ENCODE data around the gene SH2B3.

The SH2B3 gene

GRCh38 chr12:111443586-111443985 lies 37.9 kb downstream of the SH2B3 start:
- Histone ChIP-seq H3K9ac (ENCODE audit: low read depth, low read length, poor library complexity) (no peak overlapping the region), H3K23ac (ENCODE audit: low read depth, low read length, poor library complexity) (no peak overlapping the region), H3K4me2 (ENCODE audit: insufficient read depth, low read length, poor library complexity, severe bottlenecking) (no peak overlapping the region), H3K9me3 (replicated peaks in 1 of 2; ENCODE audit: control insufficient read depth in 2 of 2, insufficient read depth in 1 of 2, low read depth in 1 of 2, low read length in 2 of 2) (no peaks in the 10 kb centered on the region), H3K4ac (ENCODE audit: low read length) (no peak overlapping the region), H4K91ac (ENCODE audit: low read depth, low read length, poor library complexity) (no peak overlapping the region), H2BK15ac (ENCODE audit: low read length) (no peak overlapping the region), H3K18ac (ENCODE audit: low read length) (no peak overlapping the region), H2AK5ac (ENCODE audit: low read depth, low read length) (no peak overlapping the region), H3K14ac (ENCODE audit: low read length) (no peak overlapping the region), H3K27ac (replicated peaks; ENCODE audit: low read length) (no peak overlapping the region), H3K36me3 (replicated peaks in 1 of 2; ENCODE audit: control insufficient read depth in 2 of 2, insufficient read depth in 2 of 2, low read length in 2 of 2) (peaks cover 26 to 71% of the 10 kb centered on the region in 2 donors), H3K79me1 (ENCODE audit: low read depth, low read length) (peaks cover 4% of the 10 kb centered on the region), H3K4me1 (ENCODE audit: control insufficient read depth in 2 of 2, insufficient read depth in 1 of 2, low read depth in 1 of 2, low read length in 2 of 2) (peaks cover 5% of the 10 kb centered on the region in 2 donors), H3K27me3 (ENCODE audit: control insufficient read depth in 3 of 3, insufficient read depth in 3 of 3, low read depth in 1 of 3, low read length in 3 of 3) (no peaks in the 10 kb centered on the region), H2BK12ac (ENCODE audit: low read length) (no peak overlapping the region), H2BK5ac (ENCODE audit: low read length) (no peak overlapping the region), H2BK120ac (ENCODE audit: low read depth, low read length) (no peak overlapping the region), H3K4me3 (ENCODE audit: low read length in 2 of 2) (no peak overlapping the region), H2AFZ (ENCODE audit: low read length) (no peak overlapping the region), H4K8ac (ENCODE audit: low read depth, low read length) (no peak overlapping the region)
- WGBS, 2 donors (ENCODE audit: extremely low coverage in 2 of 2, insufficient read length in 2 of 2, insufficient replicate concordance in 1 of 2), result no CpG with 5 or more reads among the region's 7 CpGs
- no peak for DNase-seq (ENCODE audit: low spot score)

DNA sequence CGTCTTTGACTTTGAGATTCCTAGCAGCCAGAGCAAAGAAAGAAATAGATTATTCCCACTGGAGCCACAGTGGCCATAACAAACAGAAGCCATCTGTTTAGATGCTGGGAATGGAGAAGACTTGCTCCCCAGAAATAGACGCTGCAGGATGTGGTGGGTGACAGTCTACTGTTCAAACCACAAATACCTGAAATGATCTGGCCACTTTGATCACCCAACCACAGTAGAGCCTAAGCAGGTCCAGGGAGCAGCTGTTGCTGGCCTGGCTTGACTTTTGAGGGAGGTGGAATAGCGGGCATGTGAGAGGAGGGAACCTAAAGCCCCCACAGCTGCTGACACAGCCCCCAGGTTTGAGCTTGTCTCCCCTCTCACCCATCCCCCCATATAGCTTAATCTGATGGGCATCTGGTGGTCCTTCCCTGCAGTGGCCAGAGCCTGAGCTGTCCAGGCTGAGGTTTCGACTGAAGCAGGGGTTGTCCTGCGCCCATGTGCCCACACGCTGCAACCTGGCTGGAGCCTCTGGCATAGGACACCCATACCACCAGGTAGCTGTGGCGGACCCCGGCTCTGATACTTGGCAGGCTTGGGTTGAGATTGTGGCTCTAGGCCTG lies 38.7 kb downstream of the SH2B3 start:
- Histone ChIP-seq H2AFZ (ENCODE audit: low read length) (no peak overlapping the region), H3K4me2 (ENCODE audit: insufficient read depth, low read length, poor library complexity, severe bottlenecking) (no peak overlapping the region), H3K18ac (ENCODE audit: low read length) (peak overlapping the region; percentile 2), H3K14ac (ENCODE audit: low read length) (no peak overlapping the region), H2BK5ac (ENCODE audit: low read length) (peak overlapping the region; percentile 11), H3K23ac (ENCODE audit: low read depth, low read length, poor library complexity) (no peak overlapping the region), H3K36me3 (replicated peaks in 1 of 2; ENCODE audit: control insufficient read depth in 2 of 2, insufficient read depth in 2 of 2, low read length in 2 of 2) (peaks cover 28 to 79% of the 10 kb centered on the region in 2 donors), H3K4ac (ENCODE audit: low read length) (no peak overlapping the region), H2BK15ac (ENCODE audit: low read length) (no peak overlapping the region), H3K27me3 (ENCODE audit: control insufficient read depth in 3 of 3, insufficient read depth in 3 of 3, low read depth in 1 of 3, low read length in 3 of 3) (no peaks in the 10 kb centered on the region), H3K27ac (replicated peaks; ENCODE audit: low read length) (no peak overlapping the region), H2BK12ac (ENCODE audit: low read length) (no peak overlapping the region), H3K4me3 (ENCODE audit: low read length in 2 of 2) (no peak overlapping the region), H2BK120ac (ENCODE audit: low read depth, low read length) (no peak overlapping the region), H2AK5ac (ENCODE audit: low read depth, low read length) (no peak overlapping the region), H3K9me3 (replicated peaks in 1 of 2; ENCODE audit: control insufficient read depth in 2 of 2, insufficient read depth in 1 of 2, low read depth in 1 of 2, low read length in 2 of 2) (no peaks in the 10 kb centered on the region), H3K9ac (ENCODE audit: low read depth, low read length, poor library complexity) (no peak overlapping the region), H3K4me1 (ENCODE audit: control insufficient read depth in 2 of 2, insufficient read depth in 1 of 2, low read depth in 1 of 2, low read length in 2 of 2) (peaks cover 5% of the 10 kb centered on the region in 2 donors), H3K79me1 (ENCODE audit: low read depth, low read length) (peaks cover 4% of the 10 kb centered on the region), H4K8ac (ENCODE audit: low read depth, low read length) (no peak overlapping the region), H4K91ac (ENCODE audit: low read depth, low read length, poor library complexity) (peak overlapping the region; percentile 62)
- WGBS, 2 donors (ENCODE audit: extremely low coverage in 2 of 2, insufficient read length in 2 of 2, insufficient replicate concordance in 1 of 2), result no CpG with 5 or more reads among the region's 8 CpGs
- no peak for DNase-seq (ENCODE audit: low spot score)

DNA sequence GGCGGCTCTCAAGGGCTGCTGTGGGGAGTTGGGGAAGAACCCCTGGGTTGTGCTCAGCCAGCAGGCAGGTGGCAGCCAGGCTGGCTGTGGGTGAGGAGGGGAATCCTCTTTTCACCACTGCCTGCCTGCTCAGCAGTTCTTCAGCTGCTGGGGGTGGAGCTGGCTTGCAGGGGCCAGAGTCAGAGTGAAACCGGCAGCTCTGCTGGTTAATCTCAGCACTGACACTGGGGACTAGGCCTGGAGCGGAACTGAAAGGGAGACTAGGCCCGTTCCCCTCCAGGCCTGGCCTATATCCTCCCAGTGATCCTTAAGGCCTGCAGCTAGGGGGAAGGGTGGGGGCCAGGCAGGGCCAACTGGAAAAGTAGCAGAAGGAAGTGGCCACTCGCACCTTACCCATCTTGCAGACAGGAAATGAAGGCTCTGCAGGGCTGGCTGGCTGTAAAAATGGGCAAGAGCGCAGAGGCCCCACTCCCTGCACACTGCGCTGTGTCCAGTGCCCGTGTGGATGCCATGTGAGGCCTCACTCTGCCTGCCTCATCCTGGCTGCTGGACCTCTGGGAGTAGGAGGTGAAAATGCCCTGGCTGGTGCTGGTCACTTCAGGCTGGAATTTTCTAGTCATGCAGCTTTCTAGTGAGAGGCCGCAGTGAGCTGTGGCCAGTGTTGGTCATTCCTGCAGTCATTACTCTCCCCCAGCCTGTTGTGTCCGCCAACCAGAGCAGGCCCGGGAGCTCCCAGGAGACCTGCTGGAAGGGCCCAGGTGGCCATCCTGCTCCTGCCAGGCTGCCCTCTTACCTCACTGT lies 39.4 kb downstream of the SH2B3 start:
- Histone ChIP-seq H3K27me3 (ENCODE audit: control insufficient read depth in 3 of 3, insufficient read depth in 3 of 3, low read depth in 1 of 3, low read length in 3 of 3) (no peaks in the 10 kb centered on the region), H2BK15ac (ENCODE audit: low read length) (no peak overlapping the region), H2BK5ac (ENCODE audit: low read length) (peak overlapping the region; percentile 11), H3K27ac (replicated peaks; ENCODE audit: low read length) (peak overlapping the region; percentile 24), H2BK12ac (ENCODE audit: low read length) (no peak overlapping the region), H3K79me1 (ENCODE audit: low read depth, low read length) (peaks cover 4% of the 10 kb centered on the region), H3K9ac (ENCODE audit: low read depth, low read length, poor library complexity) (peak overlapping the region; percentile 46), H3K23ac (ENCODE audit: low read depth, low read length, poor library complexity) (peak overlapping the region; percentile 16), H3K18ac (ENCODE audit: low read length) (peak overlapping the region; percentile 15), H3K4me2 (ENCODE audit: insufficient read depth, low read length, poor library complexity, severe bottlenecking) (no peak overlapping the region), H3K36me3 (replicated peaks in 1 of 2; ENCODE audit: control insufficient read depth in 2 of 2, insufficient read depth in 2 of 2, low read length in 2 of 2) (peaks cover 28 to 86% of the 10 kb centered on the region in 2 donors), H3K4me1 (ENCODE audit: control insufficient read depth in 2 of 2, insufficient read depth in 1 of 2, low read depth in 1 of 2, low read length in 2 of 2) (peaks cover 5% of the 10 kb centered on the region in 2 donors), H3K9me3 (replicated peaks in 1 of 2; ENCODE audit: control insufficient read depth in 2 of 2, insufficient read depth in 1 of 2, low read depth in 1 of 2, low read length in 2 of 2) (no peaks in the 10 kb centered on the region), H3K4ac (ENCODE audit: low read length) (no peak overlapping the region), H2BK120ac (ENCODE audit: low read depth, low read length) (no peak overlapping the region), H4K91ac (ENCODE audit: low read depth, low read length, poor library complexity) (no peak overlapping the region), H3K14ac (ENCODE audit: low read length) (no peak overlapping the region), H2AFZ (ENCODE audit: low read length) (no peak overlapping the region), H4K8ac (ENCODE audit: low read depth, low read length) (no peak overlapping the region), H3K4me3 (ENCODE audit: low read length in 2 of 2) (no peak overlapping the region), H2AK5ac (ENCODE audit: low read depth, low read length) (no peak overlapping the region)
- WGBS, 2 donors (ENCODE audit: extremely low coverage in 2 of 2, insufficient read length in 2 of 2, insufficient replicate concordance in 1 of 2), result no CpG with 5 or more reads among the region's 11 CpGs
- no peak for DNase-seq (ENCODE audit: low spot score)

Data from neuronal stem cell (in vitro differentiated cells).